HG02571 (cell line): ENCODE measurements around the gene CEACAM8.
"Not testable (repeated sequence)": the region's sequence is repeated elsewhere in the genome, so short reads cannot be mapped to it uniquely, and the experiment has no call there.

ENCODE experiments used
- ATAC-seq: cut with Tn5 transposase; IDR thresholded peaks from one replicate; pipeline ENCODE4 v1.9.1; 2021; ENCODE audit warnings: mild to moderate bottlenecking, moderate library complexity; ENCODE audit not compliant: unreplicated experiment

The CEACAM8 gene

GRCh38 chr19:42546831-42547500 is 47.8 kb downstream of the CEACAM8 start:
- ATAC-seq, result no peak

- no peak for ATAC-seq
Observed at GRCh38 chr19:42544146-42544545, 50.6 kb downstream of the CEACAM8 start.

GRCh38 chr19:42542791-42543190 is 51.9 kb downstream of the CEACAM8 start:
- no peak for ATAC-seq

- ATAC-seq, result no peak
Observed at GRCh38 chr19:42540071-42540553, 54.6 kb downstream of the CEACAM8 start.

GRCh38 chr19:42538841-42539709 is 55.6 kb downstream of the CEACAM8 start:
- no peak for ATAC-seq

GRCh38 chr19:42535276-42535675 is 59.4 kb downstream of the CEACAM8 start:
- ATAC-seq, result not testable (repeated sequence)

GRCh38 chr19:42534391-42534790 is 60.3 kb downstream of the CEACAM8 start:
- ATAC-seq, result no peak

GRCh38 chr19:42532891-42533290 is 61.8 kb downstream of the CEACAM8 start:
- ATAC-seq, result no peak

GRCh38 chr19:42531313-42531712 is 63.4 kb downstream of the CEACAM8 start:
- no peak for ATAC-seq
